GM12878 (cell line): Measurements from ENCODE around the gene PTPRN2. TPM values are rescaled to one million over a fixed set of nuclear protein-coding genes. Genes with fewer than 3 reads are reported as not detected.

Source experiments
- ATAC-seq: fragments of 200-7000 bp; cut with Tn5 transposase; 3 replicates; pipeline ENCODE4 v1.9.1; 2020; ENCODE audit warnings: mild to moderate bottlenecking, moderate library complexity
- BruUV-seq: library from RNA; stranded (reverse); fragments of 400-500 nt; replicated peaks from 2 replicates; lab custom pipeline; 2021; lab: Mats Ljungman, UMichigan
- CTCF ChIA-PET: fragments of 300-600 bp; sonication (Branson Sonifier 250); formaldehyde crosslinking; extraction: SDS; loops from one replicate; lab custom pipeline; 2021; ENCODE audit warnings: inconsistent platforms; lab: Yijun Ruan, JAX
- POLR2A ChIA-PET: fragments of 350-600 bp; formaldehyde crosslinking; extraction: SDS; loops from one replicate; lab custom pipeline; 2021; ENCODE audit warnings: inconsistent platforms; lab: Charles Lee
- RAD21 ChIA-PET: fragments of 300-600 bp; sonication (Branson Sonifier 250); formaldehyde crosslinking; loops from one replicate; lab custom pipeline; 2023; ENCODE audit warnings: antibody characterized with exemption; ENCODE audit not compliant: unreplicated experiment; lab: Charles Lee
- SMC1A ChIA-PET: fragments of 300-600 bp; sonication (Branson Sonifier 250); formaldehyde crosslinking; loops from one replicate; lab custom pipeline; 2023; ENCODE audit not compliant: unreplicated experiment, uncharacterized antibody; lab: Charles Lee
- DNase-seq: peaks from one replicate; pipeline ENCODE4 v3.0.0-alpha.2; 2011; ENCODE audit warnings: low read depth, low spot score
- FAIRE-seq: peaks from 3 replicates; lab custom pipeline; 2011; peaks lifted over from hg19 to GRCh38; lab: Jason Lieb, UNC
- H2AFZ ChIP-seq: 2 replicates; pipeline ENCODE4 v1.6.0; 2011; ENCODE audit warnings: low read depth, low read length, control low read depth; ENCODE audit not compliant: control insufficient read depth
- H3K27ac ChIP-seq: 2 replicates; pipeline ENCODE4 v1.5.1; 2011; ENCODE audit warnings: control low read depth; ENCODE audit not compliant: control insufficient read depth, insufficient read depth
- H3K27me3 ChIP-seq, 2 experiments: replicated peaks in 1 of 2; 2 replicates each; pipeline versions ENCODE4 v1.6.0 to v1.6.1; 2011; ENCODE audit warnings: low read length in 1 of 2; ENCODE audit not compliant: control insufficient read depth in 2 of 2, insufficient read depth in 2 of 2
- H3K36me3 ChIP-seq, 2 experiments: 2 replicates each; pipeline ENCODE4 v1.5.1; 2011; ENCODE audit warnings: low read length in 1 of 2; ENCODE audit not compliant: control insufficient read depth in 2 of 2, insufficient read depth in 2 of 2
- H3K4me1 ChIP-seq: 2 replicates; pipeline ENCODE4 v1.6.1; 2011; ENCODE audit warnings: mild to moderate bottlenecking, low read length, moderate library complexity, mixed read lengths; ENCODE audit not compliant: control insufficient read depth, insufficient read depth
- H3K4me2 ChIP-seq: 2 replicates; pipeline ENCODE4 v1.6.0; 2011; ENCODE audit warnings: control low read depth; ENCODE audit not compliant: control insufficient read depth, insufficient read depth
- H3K4me3 ChIP-seq: fragments of 200-600 bp; sonication (generic); 2 replicates; pipeline ENCODE4 v1.5.1; 2016
- H3K79me2 ChIP-seq: 2 replicates; pipeline ENCODE4 v1.6.0; 2011; ENCODE audit warnings: low read length; ENCODE audit not compliant: control insufficient read depth, insufficient read depth
- H3K9ac ChIP-seq: 2 replicates; pipeline ENCODE4 v1.8.0; 2011; ENCODE audit warnings: low read length, control low read depth, mixed read lengths; ENCODE audit not compliant: control insufficient read depth, insufficient read depth
- H3K9me3 ChIP-seq: replicated peaks from 3 replicates; pipeline ENCODE4 v1.5.1; 2011; ENCODE audit warnings: mild to moderate bottlenecking, low read length; ENCODE audit not compliant: control insufficient read depth, insufficient read depth
- H4K20me1 ChIP-seq: 2 replicates; pipeline ENCODE4 v1.6.0; 2011; ENCODE audit not compliant: control insufficient read depth, insufficient read depth
- CHD2 ChIP-seq: IDR thresholded peaks from 2 replicates; pipeline ENCODE4 v1.6.1; 2011; ENCODE audit warnings: low read depth, low read length, improper control_type of control experiment, borderline replicate concordance
- CHD4 ChIP-seq: fragments of 200-600 bp; sonication (generic); IDR thresholded peaks from 2 replicates; pipeline ENCODE4 v1.6.1; 2016; ENCODE audit warnings: mild to moderate bottlenecking
- FOXK2 ChIP-seq: fragments of 450-650 bp; IDR thresholded peaks from 2 replicates; pipeline ENCODE4 v1.6.1; 2017; ENCODE audit warnings: mild to moderate bottlenecking, moderate library complexity
- HDAC6 ChIP-seq: fragments of 200-600 bp; sonication (generic); IDR thresholded peaks from one replicate; pipeline ENCODE4 v1.8.0; 2017; ENCODE audit warnings: antibody characterized with exemption; ENCODE audit not compliant: unreplicated experiment
- JUNB ChIP-seq: IDR thresholded peaks from 2 replicates; pipeline ENCODE4 v1.6.1; 2016; ENCODE audit warnings: antibody characterized with exemption, mild to moderate bottlenecking
- RFX5 ChIP-seq: IDR thresholded peaks from 2 replicates; pipeline ENCODE4 v1.6.1; 2011; ENCODE audit warnings: low read depth, low read length, improper control_type of control experiment
- SPI1 ChIP-seq: IDR thresholded peaks from 2 replicates; pipeline ENCODE4 v1.6.1; 2011; ENCODE audit warnings: low read depth, mild to moderate bottlenecking, low read length, moderate library complexity, borderline replicate concordance; ENCODE audit not compliant: insufficient read depth
- ZNF622 ChIP-seq: fragments of 450-650 bp; IDR thresholded peaks from 2 replicates; pipeline ENCODE4 v1.6.1; 2017; ENCODE audit warnings: mild to moderate bottlenecking, inconsistent platforms
- ZSCAN29 ChIP-seq: fragments of 450-650 bp; IDR thresholded peaks from 2 replicates; pipeline ENCODE4 v1.6.1; 2017; ENCODE audit warnings: mild to moderate bottlenecking, moderate library complexity
- WGBS: methylation state at CpG from one replicate; pipeline ENCODE4 v1.1.6; 2016; ENCODE audit warnings: low lambda C conversion rate; ENCODE audit not compliant: insufficient replicate concordance, insufficient coverage; ENCODE audit errors: missing lambda C conversion rate; 5-methylcytosine and 5-hydroxymethylcytosine counted together
- in situ Hi-C: fragments of 300-500 bp; cut with MboI; formaldehyde crosslinking; loops from 9 replicates; pipeline ENCODE4 v1.14.3; 2018; ENCODE audit warnings: mixed read lengths
- intact Hi-C: fragments of 100-400 bp; cut with micrococcal nuclease; formaldehyde crosslinking; loops from one replicate; pipeline ENCODE4 v1.14.2; 2022; ENCODE audit not compliant: unreplicated experiment
- polyA plus RNA-seq, 11 experiments: library from polyadenylated mRNA; depleted of rRNA in 4 of 11; unstranded in 6 of 11; stranded (reverse) in 5 of 11; fragments of >200 nt; fragmentation: Nextera tagmentation in 4 of 11; fragmentation: Illumina TruSeq in 1 of 11; extraction: Ambion mirVana in 4 of 11; extraction: Trizol in 1 of 11; gene quantifications; 1 replicate in 1 of 11; 2 replicates in 10 of 11; pipeline versions ENCODE4 v1.2.1 to v1.2.3, GENCODE V29; 2011 to 2016; ENCODE audit warnings: inconsistent platforms in 2 of 11, missing spikeins in 2 of 11, low read depth in 1 of 11
- total RNA-seq, 4 experiments: library from RNA; depleted of rRNA in 3 of 4; stranded (reverse); fragments of >200 nt in 3 of 4; fragmentation: Illumina TruSeq in 1 of 4; extraction: Trizol in 1 of 4; gene quantifications; 2 replicates each; pipeline versions ENCODE4 v1.2.1 to v1.2.3, GENCODE V29; 2013 to 2021
- TF ChIP-seq, protein P1 (sequence below): IDR thresholded peaks from 2 replicates; pipeline ENCODE4 v1.6.1; 2011; ENCODE audit warnings: low read depth, low read length, improper control_type of control experiment, borderline replicate concordance
- TF ChIP-seq, protein P2 (sequence below): IDR thresholded peaks from 2 replicates; pipeline ENCODE4 v1.6.1; 2011; ENCODE audit warnings: borderline replicate concordance, low read depth, mild to moderate bottlenecking, moderate library complexity, mixed read lengths, low read length; ENCODE audit not compliant: insufficient read depth; ENCODE audit errors: extremely low read length
- TF ChIP-seq, protein P3 (sequence below): fragments of 450-650 bp; conservative IDR thresholded peaks from 2 replicates; pipeline ENCODE4 v1.6.1; 2017; ENCODE audit warnings: mild to moderate bottlenecking, moderate library complexity

Gene PTPRN2
- total and polyA plus RNA-seq, 10 of the 15 experiments (the other 5 are each of a cell fraction or from before 2014, with no cell fraction given): 5.4 TPM; not detected in 9

DNA sequence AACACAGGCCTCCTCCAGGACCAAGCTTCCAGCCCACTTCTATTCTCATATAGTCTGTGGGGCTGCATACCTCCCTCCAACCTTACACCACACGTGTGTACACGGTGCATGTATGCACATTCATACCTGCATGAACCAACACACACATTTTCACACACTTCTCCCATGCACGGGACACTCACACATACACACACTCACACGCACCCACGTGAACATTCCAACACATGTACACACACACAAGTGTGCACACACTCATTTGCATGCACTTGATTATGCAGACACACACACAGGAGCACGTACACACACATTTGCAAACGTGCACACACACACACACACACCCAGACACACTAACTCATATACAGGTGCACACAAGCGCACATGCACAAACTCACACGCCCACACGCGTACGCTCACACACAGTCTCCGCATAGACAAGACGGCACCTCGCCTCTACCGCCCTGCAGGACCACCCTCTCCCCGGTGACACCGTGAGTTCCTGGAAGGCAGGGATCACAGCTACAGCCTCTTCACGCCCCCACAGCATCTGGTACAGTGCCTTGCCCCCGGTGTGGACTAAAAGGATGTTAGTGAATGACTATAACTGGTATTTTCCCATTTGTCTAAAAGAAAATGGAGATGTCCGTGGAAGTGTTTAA lies 263.8 kb downstream of the PTPRN2 start:
- no peaks in the 10 kb centered on the region for H3K27me3 ChIP-seq
- POLR2A ChIA-PET: no interaction called here
- ATAC-seq (no peak), FAIRE-seq (no peak), DNase-seq (no peak)
- CTCF ChIA-PET: interaction anchor here (0.6 kb wide), 1 partner anchor 9 kb away, joined by 4 read pairs; no protein-coding TSS in a partner anchor
- no peak for TF ChIP-seq CHD4
- no peak for TF ChIP-seq RFX5
- no peak for TF ChIP-seq ZSCAN29
- no peak overlapping the region for H3K27ac ChIP-seq
- no peak overlapping the region for H3K4me3 ChIP-seq
- H3K4me2 ChIP-seq: no peak overlapping the region
- in situ Hi-C loops (no loop called here), intact Hi-C loops (no loop called here)
- WGBS: 50% methylated on average over 21 of the region's 21 CpGs
- SMC1A ChIA-PET: no interaction called here
- H3K9me3 ChIP-seq: no peaks in the 10 kb centered on the region; the same call in 2 of the 3 replicates
- no peaks in the 10 kb centered on the region for H3K36me3 ChIP-seq
- H3K79me2 ChIP-seq: no peaks in the 10 kb centered on the region
- H4K20me1 ChIP-seq: no peaks in the 10 kb centered on the region
- BruUV-seq: no TSS peak
- H3K9ac ChIP-seq: no peak overlapping the region
- no peak overlapping the region for H2AFZ ChIP-seq
- no peaks in the 10 kb centered on the region for H3K4me1 ChIP-seq
- RAD21 ChIA-PET: no interaction called here

DNA sequence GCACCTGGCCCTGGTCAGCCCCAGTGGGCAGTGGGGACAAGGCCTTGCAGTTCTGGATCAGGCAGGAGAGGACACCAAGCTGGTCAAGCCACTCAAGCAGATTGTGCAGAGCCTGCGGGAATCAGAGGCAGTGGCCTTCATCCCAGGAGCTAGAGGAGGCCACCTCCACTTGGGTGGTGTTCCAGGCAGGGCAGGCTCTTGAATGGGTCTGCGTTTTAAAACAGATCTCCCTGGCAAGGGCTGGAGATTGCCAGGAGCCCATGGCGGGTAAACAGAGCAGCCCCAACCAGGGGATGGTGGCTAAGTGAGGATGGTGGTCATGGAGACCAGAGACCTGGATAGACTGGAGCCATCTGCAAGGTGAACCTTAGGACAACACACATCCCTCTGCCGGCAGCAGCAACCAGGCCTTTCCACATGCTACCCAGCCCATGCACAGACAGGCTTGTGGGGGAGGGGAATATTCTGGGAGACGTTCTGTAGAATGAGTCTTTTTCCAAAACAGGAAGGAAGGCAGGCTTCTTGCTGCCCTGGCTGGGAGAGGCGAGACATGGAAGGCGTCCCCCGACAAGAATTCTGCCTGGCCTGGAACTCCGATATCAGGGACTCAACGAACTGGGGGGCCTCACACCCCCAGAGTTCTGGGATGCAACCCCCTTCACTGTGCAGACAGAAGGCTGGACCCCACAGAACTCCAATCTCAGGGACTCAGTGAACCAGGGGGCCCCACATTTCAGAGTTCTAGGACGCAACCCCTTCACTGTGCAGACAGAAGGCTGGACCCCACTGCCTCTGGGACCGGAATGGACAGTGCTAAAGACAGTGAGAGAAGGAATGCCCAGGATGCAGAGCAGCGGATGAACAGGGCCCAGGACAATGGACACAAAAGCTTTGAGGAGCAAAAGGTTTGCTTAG lies 264.8 kb downstream of the PTPRN2 start:
- ChIA-PET RAD21 (no interaction called here), CTCF (interaction anchor here (0.6 kb wide), 1 partner anchor 10 kb away, joined by 4 read pairs; no protein-coding TSS in a partner anchor), POLR2A (no interaction called here), SMC1A (no interaction called here)
- intact Hi-C loops (no loop called here), in situ Hi-C loops (no loop called here)
- Histone ChIP-seq H2AFZ (no peak overlapping the region), H3K4me1 (no peaks in the 10 kb centered on the region), H3K9me3 (no peaks in the 10 kb centered on the region; the same call in 2 of the 3 replicates), H3K9ac (no peak overlapping the region), H3K36me3 (no peaks in the 10 kb centered on the region), H3K27me3 (no peaks in the 10 kb centered on the region), H4K20me1 (no peaks in the 10 kb centered on the region), H3K4me2 (no peak overlapping the region), H3K4me3 (no peak overlapping the region), H3K27ac (no peak overlapping the region), H3K79me2 (no peaks in the 10 kb centered on the region)
- DNase-seq (no peak), ATAC-seq (no peak), FAIRE-seq (no peak)
- 23% methylated on average over 13 of the region's 13 CpGs for WGBS
- TF ChIP-seq SPI1 (no peak), CHD2 (no peak), ZNF622 (no peak), JUNB (no peak), HDAC6 (no peak), FOXK2 (no peak)
- TF ChIP-seq, protein P1, sequence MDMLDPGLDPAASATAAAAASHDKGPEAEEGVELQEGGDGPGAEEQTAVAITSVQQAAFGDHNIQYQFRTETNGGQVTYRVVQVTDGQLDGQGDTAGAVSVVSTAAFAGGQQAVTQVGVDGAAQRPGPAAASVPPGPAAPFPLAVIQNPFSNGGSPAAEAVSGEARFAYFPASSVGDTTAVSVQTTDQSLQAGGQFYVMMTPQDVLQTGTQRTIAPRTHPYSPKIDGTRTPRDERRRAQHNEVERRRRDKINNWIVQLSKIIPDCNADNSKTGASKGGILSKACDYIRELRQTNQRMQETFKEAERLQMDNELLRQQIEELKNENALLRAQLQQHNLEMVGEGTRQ: no peak
- TF ChIP-seq, protein P2, sequence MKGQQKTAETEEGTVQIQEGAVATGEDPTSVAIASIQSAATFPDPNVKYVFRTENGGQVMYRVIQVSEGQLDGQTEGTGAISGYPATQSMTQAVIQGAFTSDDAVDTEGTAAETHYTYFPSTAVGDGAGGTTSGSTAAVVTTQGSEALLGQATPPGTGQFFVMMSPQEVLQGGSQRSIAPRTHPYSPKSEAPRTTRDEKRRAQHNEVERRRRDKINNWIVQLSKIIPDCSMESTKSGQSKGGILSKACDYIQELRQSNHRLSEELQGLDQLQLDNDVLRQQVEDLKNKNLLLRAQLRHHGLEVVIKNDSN: no peak
- TF ChIP-seq, protein P3, sequence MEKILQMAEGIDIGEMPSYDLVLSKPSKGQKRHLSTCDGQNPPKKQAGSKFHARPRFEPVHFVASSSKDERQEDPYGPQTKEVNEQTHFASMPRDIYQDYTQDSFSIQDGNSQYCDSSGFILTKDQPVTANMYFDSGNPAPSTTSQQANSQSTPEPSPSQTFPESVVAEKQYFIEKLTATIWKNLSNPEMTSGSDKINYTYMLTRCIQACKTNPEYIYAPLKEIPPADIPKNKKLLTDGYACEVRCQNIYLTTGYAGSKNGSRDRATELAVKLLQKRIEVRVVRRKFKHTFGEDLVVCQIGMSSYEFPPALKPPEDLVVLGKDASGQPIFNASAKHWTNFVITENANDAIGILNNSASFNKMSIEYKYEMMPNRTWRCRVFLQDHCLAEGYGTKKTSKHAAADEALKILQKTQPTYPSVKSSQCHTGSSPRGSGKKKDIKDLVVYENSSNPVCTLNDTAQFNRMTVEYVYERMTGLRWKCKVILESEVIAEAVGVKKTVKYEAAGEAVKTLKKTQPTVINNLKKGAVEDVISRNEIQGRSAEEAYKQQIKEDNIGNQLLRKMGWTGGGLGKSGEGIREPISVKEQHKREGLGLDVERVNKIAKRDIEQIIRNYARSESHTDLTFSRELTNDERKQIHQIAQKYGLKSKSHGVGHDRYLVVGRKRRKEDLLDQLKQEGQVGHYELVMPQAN: no peak
- no TSS peak for BruUV-seq
